HG02798 (cell line): ENCODE data around the gene SPSB4.

ENCODE experiments used
- ATAC-seq: cut with Tn5 transposase; IDR thresholded peaks from one replicate; pipeline ENCODE4 v1.9.1; 2021; ENCODE audit warnings: mild to moderate bottlenecking; ENCODE audit not compliant: unreplicated experiment, poor library complexity

SPSB4 gene

DNA sequence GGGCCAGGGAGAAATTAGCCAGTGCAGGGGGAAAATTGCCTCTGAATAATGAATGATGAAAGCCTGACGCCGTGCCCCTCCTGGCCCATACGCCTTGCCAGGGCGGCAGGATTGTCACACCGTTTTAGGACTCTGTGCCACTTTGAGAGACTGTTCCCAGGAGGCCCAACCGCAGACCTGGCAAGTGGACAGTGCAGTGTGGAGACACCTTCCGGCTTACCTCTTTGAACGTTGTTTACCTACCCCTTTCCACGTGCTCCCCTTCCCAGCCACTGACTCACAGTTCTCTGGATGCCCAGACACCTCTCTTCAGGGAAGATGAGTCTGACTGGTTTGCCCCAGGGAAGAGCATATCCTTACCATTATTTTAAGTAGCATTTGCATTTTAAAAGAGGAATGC, 96.5 kb downstream of the SPSB4 start:
- no peak for ATAC-seq

- ATAC-seq: no peak
Observed at GRCh38 chr3:141148169-141148568, 97.0 kb downstream of the SPSB4 start.

- no peak for ATAC-seq
Observed at GRCh38 chr3:141148770-141149169, 97.6 kb downstream of the SPSB4 start.

DNA sequence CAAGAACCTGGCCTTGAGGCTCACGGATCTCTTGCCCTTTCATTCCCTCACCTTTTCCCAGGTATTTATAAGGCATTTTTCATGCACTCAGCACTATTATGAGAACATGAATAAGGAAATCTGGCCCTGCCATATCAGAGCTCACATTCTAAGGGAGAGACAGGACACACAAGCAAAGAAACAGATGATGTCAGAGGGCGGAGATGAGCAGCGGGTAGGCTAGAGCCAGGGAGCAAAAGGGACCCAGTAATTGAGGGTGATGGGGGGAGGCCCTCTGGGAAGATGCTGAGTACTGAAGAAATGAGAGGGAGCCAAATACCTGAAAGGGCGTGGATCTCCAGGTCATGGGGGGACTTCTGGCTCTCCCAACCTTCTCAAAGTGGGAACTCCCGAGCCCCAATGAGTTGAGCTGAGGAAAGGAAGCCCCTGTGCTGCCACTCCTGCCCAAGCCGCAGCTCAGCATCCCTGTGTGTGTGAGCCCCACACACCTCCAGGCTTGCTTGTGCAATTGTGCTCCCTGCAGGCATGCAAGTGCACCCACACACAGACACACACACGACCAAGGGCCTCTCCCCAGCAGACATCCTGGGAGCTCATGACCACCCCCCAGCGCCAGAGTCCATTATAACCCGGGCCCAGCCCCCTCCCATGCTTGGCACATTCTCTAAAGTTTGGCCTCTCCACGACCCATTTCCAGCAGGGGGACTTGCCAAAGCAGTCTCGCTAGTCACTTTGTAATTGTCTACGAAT, 99.1 kb downstream of the SPSB4 start:
- ATAC-seq: no peak

DNA sequence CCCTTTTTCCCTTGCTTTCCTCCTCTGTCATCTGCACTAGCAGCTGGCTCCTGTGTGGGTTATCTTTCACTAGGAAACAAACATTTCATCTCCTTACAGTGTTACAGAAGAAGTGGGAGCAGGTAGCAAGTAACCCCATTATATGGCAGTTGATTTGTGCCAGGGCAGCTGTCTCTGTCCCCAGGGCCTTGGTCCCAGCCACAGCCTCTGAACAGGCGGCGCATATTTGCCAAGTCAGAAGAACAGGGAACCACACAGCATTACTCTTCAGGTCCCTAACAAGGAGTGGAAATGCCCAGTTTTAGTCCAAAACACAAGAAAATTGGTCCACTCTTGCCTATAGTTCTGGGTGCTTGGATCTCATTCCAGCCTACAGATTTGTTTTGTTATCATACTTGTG, 99.8 kb downstream of the SPSB4 start:
- no peak for ATAC-seq

DNA sequence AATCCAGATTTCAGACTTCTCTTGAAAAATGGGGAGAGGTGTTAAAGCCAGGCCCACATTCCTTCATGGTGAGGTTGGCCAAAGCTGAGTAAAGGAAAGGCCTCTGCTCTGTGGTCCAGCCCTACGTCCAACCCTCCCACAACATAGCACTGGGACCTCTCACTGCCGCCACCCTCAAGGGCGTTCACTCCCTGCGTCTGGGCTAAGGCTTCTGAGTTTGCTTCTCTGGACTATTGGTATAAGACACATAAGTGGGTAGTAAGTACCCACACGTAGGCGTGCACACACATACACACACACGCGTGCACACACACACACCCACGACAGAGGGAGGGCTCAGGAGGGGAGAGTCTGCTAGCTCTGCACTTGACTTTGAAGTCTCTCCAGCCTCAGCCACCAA, 100.3 kb downstream of the SPSB4 start:
- no peak for ATAC-seq

- no peak for ATAC-seq
Observed at GRCh38 chr3:141152130-141152529, 101.0 kb downstream of the SPSB4 start.

DNA sequence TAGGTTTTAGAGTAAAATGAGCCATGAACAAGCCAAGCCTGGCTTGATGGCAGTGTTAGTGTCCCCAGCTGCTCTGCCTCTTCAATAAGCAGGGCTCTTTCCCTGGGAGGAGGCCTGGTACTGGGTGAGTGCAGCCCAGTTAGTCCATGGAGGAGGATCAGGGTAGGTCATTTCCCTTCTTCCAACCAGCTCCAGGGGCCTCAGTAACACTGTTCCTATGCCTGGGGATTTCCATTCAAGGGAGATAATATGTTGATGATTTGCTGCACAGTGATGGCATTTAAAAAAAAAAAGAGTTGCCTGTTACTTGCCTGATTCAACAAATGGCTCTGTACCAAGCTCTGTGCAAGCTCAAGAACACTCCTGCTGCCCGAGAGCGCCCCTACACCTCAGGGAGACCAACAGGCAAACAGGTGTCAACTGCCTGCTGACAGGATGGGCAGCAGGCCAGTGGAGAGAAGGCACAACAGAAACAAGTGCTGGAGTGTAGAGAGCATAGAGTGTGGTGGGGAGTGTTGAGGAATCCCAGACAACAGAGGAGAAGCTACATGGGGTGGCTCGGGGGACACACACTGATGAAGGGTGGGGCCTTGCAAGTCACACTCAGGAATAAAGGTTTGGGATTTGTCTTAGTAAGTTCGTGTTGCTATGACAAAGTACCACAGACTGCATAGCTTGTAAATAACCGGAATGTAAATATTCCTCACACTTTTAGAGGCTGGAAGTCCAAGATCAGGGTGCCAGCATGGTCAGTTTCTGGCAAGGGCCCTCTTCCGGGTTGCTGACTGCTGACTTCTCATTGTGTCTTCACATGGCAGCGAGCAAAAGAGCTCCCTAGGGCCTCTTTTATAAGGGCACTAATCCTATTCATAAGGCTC, 101.9 kb downstream of the SPSB4 start:
- ATAC-seq: no peak

DNA sequence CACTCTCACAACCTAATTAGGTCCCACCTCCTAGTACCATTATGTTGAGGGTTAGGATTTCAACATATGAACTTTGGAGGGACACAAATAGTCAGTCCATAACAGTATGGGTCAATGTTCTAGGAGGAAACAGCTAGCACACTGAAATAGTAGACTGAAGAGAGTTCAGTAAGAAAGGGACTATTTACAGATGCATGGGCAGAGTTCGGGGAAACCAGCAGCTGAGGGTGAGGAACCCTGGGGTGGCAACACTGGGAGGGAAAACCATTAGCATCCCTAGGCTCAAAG, 102.5 kb downstream of the SPSB4 start:
- no peak for ATAC-seq

- no peak for ATAC-seq
Observed at GRCh38 chr3:141164852-141165251, 113.7 kb downstream of the SPSB4 start.

DNA sequence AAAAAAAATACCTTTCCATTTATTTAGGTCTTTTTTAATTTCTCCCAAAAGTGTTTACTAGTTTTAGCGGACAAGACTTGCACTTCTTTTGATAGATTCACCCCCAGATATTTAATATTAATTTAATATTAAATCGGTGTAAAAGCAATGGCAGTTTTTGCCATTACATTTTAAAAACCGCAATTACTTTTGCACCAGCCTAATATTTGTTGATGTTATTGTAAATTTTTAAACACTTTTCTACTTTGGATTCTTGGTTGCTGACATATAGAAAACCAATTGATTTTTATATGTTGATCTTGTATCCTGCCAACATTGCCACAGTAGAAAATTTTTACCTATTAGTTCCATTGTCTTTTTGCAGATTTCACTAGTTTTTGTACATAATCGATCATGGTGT, 116.5 kb downstream of the SPSB4 start:
- ATAC-seq: no peak

DNA sequence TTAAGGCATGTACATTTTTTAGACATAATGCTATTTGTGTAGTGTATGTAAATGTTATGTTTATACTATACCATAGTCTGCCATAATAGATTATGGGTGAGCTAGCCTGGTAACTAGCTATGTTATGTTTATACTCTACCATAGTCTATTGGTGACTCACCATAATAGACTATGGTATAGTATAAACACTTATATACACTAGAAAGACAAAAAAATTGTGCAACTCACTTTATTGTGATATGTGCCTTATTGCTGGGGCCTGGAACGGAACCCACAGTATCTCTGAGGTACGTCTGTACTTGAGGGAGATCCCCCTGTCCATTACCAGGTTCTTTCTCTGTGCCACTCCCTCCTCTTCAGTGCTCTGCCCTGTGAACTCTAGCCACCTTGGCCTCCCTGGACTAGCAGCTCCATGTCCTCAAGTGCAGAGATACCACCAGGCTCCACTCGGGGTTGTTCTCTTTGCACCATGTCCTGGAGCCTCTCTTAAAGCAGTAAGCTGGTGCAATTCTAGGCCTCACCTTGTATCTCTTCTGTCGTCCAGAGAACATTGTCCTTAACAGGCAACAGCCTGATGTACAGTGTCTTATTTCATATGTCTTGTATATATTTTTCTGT, 119.6 kb downstream of the SPSB4 start:
- no peak for ATAC-seq

DNA sequence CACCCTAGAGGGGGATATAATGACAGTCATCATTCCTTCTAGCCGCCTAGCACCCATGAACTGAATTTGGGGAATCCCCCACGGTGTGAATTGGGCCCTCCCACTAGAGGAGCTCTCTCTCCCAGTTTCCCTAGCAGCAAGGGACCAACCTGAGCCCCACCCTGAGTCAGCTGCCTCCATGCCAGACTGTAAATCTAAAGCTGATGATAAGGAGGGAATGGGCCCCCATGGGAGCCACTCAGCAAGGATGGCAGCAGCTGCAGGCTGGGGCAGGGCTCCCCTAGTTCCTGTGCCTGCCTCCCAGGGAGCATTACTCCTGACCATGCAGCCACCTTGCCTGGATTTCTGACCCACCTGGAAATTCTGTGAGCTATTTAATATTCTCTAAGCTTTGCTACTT, 123.5 kb downstream of the SPSB4 start:
- ATAC-seq: no peak

GRCh38 chr3:141176775-141177174, 125.6 kb downstream of the SPSB4 start:
- no peak for ATAC-seq

DNA sequence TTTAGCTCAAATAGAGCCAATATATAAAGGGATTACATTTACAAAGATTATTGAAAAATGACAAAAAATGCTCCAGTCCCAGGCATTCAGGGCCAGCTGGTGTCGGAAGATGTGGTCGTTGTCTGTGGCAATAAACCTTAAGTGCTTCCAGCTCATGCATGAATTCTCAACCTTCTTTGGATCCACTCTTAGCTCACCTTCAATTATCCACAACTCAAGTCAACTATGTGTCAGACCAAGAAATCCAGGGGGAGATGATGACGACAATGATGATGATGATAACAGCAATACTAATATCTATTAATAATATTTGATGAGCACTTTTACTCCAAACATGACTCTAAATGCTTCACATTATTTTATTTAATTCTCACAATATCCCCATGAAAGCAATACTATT, 126.9 kb downstream of the SPSB4 start:
- ATAC-seq: no peak

DNA sequence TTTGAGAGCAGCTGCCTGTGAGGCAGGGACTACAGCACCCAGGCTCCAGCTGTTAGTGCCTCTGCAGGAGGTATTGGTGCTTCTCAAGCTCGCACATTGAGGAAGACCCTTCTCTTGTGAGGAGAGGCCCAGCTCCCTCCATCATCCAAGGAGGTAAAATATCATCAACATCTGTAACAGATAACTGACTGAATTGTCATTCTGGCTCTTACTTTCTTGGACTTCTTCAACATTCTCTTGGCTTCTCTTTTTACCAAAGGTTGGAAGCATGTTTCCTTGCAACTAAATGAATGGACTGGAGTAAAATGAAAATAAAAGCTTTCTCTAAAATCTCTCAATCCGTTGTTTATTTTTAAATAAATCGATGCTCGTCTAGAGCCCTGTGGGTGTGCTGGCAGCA, 127.4 kb downstream of the SPSB4 start:
- no peak for ATAC-seq

DNA sequence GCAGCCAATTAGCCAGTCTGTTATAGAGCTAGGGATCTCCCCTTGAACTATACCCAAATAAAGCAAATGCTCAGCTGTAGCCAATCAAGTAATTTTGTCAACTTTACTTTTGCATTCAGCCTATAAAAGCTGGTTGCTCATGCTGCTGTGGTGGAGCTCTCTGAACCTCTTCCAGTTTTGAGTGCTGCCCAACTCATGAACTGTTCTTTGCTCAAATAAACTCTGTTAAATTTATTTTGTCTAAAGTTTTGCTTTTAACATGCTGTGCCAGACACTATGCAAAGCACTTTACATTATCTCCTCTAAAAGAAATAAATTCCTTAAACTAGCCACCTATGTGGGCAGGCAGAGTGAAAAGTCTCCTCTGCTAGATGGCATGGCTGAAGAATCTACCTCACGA, 128.8 kb downstream of the SPSB4 start:
- no peak for ATAC-seq

DNA sequence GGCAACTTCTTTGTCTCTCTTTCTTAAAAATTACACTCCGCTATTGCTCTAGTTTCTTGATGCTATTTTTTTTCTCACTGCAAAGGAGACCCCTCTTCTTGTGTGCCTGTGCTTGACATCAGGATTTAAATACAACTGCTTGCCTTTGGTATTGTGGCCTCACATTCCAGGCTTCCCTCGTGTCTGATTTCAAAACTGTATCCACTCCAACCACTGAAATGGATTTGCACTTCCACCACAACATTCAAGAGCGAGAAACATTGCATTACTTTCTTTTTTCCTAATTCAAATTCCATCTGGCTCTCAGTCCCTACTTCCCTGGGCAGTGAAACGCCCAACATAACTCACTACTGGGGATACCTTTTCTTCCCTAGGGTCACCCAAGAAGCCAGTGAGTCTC, 130.0 kb downstream of the SPSB4 start:
- no peak for ATAC-seq

GRCh38 chr3:141181819-141182218, 130.7 kb downstream of the SPSB4 start:
- no peak for ATAC-seq

DNA sequence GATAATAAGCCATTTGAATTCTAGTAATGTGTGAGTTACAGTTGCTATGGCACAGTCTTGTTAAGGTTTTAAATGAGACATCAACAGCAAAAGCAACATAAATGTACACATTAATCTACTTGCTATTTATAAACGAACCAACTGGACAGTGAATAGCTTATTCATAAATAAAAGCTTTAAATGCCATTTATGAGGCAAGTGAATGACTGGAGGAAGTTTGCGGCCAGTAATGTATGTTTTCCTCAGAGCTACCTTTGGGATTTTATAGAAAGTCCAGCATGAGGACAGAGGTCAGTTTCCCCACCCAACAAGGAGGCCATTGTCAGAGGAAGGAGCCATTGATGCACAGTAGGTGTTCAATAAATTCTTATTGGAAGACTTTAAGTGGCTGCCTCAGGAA, 132.5 kb downstream of the SPSB4 start:
- no peak for ATAC-seq

DNA sequence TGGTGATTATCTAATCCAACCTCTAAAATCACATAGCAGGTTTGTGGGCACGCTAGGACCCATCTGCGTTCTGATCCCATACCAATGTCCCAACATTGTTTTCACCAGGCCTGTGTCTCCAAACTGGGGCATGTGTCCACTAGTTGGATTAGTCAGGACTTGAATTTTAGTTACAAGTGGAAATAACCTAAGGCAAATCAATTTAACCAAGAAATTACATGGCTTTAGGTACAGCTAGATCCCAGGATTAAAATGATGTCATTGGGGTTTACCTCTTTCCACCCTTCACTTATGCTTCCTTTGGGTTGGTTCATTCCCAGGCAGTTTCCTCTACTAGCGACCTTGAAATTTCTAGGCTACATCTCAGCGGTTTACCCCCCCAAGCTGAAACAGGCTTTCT, 133.3 kb downstream of the SPSB4 start:
- no peak for ATAC-seq
